ENCODE measurements around the gene CEP72.

- TF ChIP-seq CTCF (IDR thresholded peaks at IDR 0.05) (no peak), POLR2AphosphoS5 (IDR thresholded peaks at IDR 0.05) (no peak)
These were observed 26.6 kb upstream of the CEP72 start for GRCh38 chr5:585556-585955.

Measured in transverse colon (tissue), 4 donors.